ENCODE data around the gene PRSS16.
A peak's percentile ranks its signal among the peaks of the same experiment; 100 is the strongest.

The PRSS16 gene

GRCh38 chr6:27283279-27283678 lies 35.8 kb downstream of the PRSS16 start:
- no peak for DNase-seq (ENCODE audit: low spot score)

GRCh38 chr6:27286141-27286540 lies 38.6 kb downstream of the PRSS16 start:
- no peak for DNase-seq (ENCODE audit: low spot score)

GRCh38 chr6:27287751-27288135 lies 40.2 kb downstream of the PRSS16 start:
- no peak for DNase-seq (ENCODE audit: low spot score)

- DNase-seq (ENCODE audit: low spot score): no peak
Observed at GRCh38 chr6:27288136-27289044, 40.9 kb downstream of the PRSS16 start.

GRCh38 chr6:27290065-27290849 lies 42.8 kb downstream of the PRSS16 start:
- no peak for DNase-seq (ENCODE audit: low spot score)

- DNase-seq (ENCODE audit: low spot score): no peak
Observed at GRCh38 chr6:27290850-27291208, 43.3 kb downstream of the PRSS16 start.

- DNase-seq (ENCODE audit: low spot score): no peak
Observed at GRCh38 chr6:27293436-27294098, 46.1 kb downstream of the PRSS16 start.

- no peak for DNase-seq (ENCODE audit: low spot score)
Observed at GRCh38 chr6:27294409-27294808, 46.9 kb downstream of the PRSS16 start.

GRCh38 chr6:27295301-27296079 lies 48.0 kb downstream of the PRSS16 start:
- no peak for DNase-seq (ENCODE audit: low spot score)

- peak; percentile 6 for DNase-seq (ENCODE audit: low spot score)
Observed at GRCh38 chr6:27296106-27296783, 48.7 kb downstream of the PRSS16 start.

- no peak for DNase-seq (ENCODE audit: low spot score)
Observed at GRCh38 chr6:27297484-27297856, 50.0 kb downstream of the PRSS16 start.

- DNase-seq (ENCODE audit: low spot score): peak; percentile 10
Observed at GRCh38 chr6:27297857-27298730, 50.6 kb downstream of the PRSS16 start.

- DNase-seq (ENCODE audit: low spot score): no peak
Observed at GRCh38 chr6:27303613-27304272, 56.2 kb downstream of the PRSS16 start.
